ENCODE results near the gene SIGLEC7.

- TF ChIP-seq CEBPB (IDR thresholded peaks at IDR 0.05) = no peak
- no peak for TF ChIP-seq YY1 (IDR thresholded peaks at IDR 0.05; ENCODE audit: low read depth)
- no peak for TF ChIP-seq CREB1 (IDR thresholded peaks at IDR 0.05; ENCODE audit: low read depth)
- no peak for TF ChIP-seq TAF1 (IDR thresholded peaks at IDR 0.05; ENCODE audit: low read depth)
- TF ChIP-seq, protein P1, sequence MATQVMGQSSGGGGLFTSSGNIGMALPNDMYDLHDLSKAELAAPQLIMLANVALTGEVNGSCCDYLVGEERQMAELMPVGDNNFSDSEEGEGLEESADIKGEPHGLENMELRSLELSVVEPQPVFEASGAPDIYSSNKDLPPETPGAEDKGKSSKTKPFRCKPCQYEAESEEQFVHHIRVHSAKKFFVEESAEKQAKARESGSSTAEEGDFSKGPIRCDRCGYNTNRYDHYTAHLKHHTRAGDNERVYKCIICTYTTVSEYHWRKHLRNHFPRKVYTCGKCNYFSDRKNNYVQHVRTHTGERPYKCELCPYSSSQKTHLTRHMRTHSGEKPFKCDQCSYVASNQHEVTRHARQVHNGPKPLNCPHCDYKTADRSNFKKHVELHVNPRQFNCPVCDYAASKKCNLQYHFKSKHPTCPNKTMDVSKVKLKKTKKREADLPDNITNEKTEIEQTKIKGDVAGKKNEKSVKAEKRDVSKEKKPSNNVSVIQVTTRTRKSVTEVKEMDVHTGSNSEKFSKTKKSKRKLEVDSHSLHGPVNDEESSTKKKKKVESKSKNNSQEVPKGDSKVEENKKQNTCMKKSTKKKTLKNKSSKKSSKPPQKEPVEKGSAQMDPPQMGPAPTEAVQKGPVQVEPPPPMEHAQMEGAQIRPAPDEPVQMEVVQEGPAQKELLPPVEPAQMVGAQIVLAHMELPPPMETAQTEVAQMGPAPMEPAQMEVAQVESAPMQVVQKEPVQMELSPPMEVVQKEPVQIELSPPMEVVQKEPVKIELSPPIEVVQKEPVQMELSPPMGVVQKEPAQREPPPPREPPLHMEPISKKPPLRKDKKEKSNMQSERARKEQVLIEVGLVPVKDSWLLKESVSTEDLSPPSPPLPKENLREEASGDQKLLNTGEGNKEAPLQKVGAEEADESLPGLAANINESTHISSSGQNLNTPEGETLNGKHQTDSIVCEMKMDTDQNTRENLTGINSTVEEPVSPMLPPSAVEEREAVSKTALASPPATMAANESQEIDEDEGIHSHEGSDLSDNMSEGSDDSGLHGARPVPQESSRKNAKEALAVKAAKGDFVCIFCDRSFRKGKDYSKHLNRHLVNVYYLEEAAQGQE (IDR thresholded peaks at IDR 0.05; ENCODE audit: low read depth) = no peak
- no peak for TF ChIP-seq FOXM1 (IDR thresholded peaks at IDR 0.05; ENCODE audit: borderline replicate concordance, low read depth)
- TF ChIP-seq MAX (IDR thresholded peaks at IDR 0.05) = no peak
- TF ChIP-seq EP300 (IDR thresholded peaks at IDR 0.05; ENCODE audit: borderline replicate concordance) = no peak
These were observed 44.2 kb downstream of the SIGLEC7 start for GRCh38 chr19:51186323-51186722.

Data from Ishikawa (cell line).